Erythroblast (primary cell): Measurements from ENCODE around the gene MICU1.

Source experiments
- GATA1 ChIP-seq: IDR thresholded peaks from 2 replicates; pipeline ENCODE4 v1.6.1; 2011; ENCODE audit warnings: low read depth, mild to moderate bottlenecking, control low read depth, low read length, moderate library complexity
- POLR2A ChIP-seq: IDR thresholded peaks from 2 replicates; pipeline ENCODE4 v1.6.1; 2011; ENCODE audit warnings: mild to moderate bottlenecking, low read length

DNA sequence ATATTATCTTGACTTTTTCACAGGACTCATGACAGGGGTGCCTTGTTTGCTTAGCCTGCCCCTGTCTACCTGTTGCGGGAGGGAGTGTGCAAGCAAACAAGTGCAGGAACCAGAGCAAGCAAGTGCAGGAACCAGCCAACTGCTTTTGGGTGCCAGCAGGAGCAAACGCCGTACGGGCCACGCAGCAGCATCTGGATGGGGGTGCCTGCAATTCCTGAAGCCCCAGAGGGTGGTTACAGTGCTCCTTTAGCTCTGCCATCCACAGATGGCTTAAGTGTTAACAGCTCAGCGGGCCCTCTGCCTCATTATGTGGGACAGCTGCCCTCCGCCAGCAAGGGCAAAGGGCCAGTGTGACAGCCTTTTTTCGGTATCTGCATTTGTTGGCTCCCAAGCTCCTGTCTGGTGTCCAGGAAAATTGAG, 83.5 kb downstream of the MICU1 start:
- TF ChIP-seq POLR2A (no peak), GATA1 (no peak)
